AG10803 (cell line): ENCODE results near the gene DERA.

Experiments used
- DNase-seq: peaks from one replicate; pipeline ENCODE4 v3.0.0; 2010; ENCODE audit warnings: low read depth
- H3K4me3 ChIP-seq: 2 replicates; pipeline ENCODE4 v1.5.1; 2011; ENCODE audit warnings: mild to moderate bottlenecking, low read length, control low read depth
- CTCF ChIP-seq: conservative IDR thresholded peaks from 2 replicates; pipeline ENCODE4 v1.5.1; 2011; ENCODE audit warnings: mild to moderate bottlenecking, low read length, control low read depth, inconsistent platforms

Gene DERA

GRCh38 chr12:15875863-15876262 is 35.3 kb upstream of the DERA start:
- no peak overlapping the region for H3K4me3 ChIP-seq
- no peak for TF ChIP-seq CTCF
- no peak for DNase-seq

- H3K4me3 ChIP-seq, result no peak overlapping the region
- no peak for TF ChIP-seq CTCF
- no peak for DNase-seq
These were observed 31.7 kb upstream of the DERA start for GRCh38 chr12:15879413-15879812.

GRCh38 chr12:15880721-15881120 is 30.4 kb upstream of the DERA start:
- no peak overlapping the region for H3K4me3 ChIP-seq
- no peak for TF ChIP-seq CTCF
- DNase-seq, result no peak

GRCh38 chr12:15882118-15882971 is 28.8 kb upstream of the DERA start, which contains the start of gene STRAP:
TSS of gene STRAP (plus strand) at chr12:15882387. CDS start at chr12:15882708, 321 bp downstream.
- no peak for TF ChIP-seq CTCF

GRCh38 chr12:15883536-15883935 is 27.6 kb upstream of the DERA start:
- H3K4me3 ChIP-seq, result peak overlapping the region; percentile 95
- TF ChIP-seq CTCF, result no peak
- DNase-seq, result no peak

More at GRCh38 chr12:15882118-15882971, 28.8 kb upstream of the DERA start, which contains the start of gene STRAP:
- peak within 1 kb of the TSS; percentile 95 for H3K4me3 ChIP-seq
- DNase-seq, result peak; percentile 97

GRCh38 chr12:15886372-15887042 is 24.6 kb upstream of the DERA start:
- no peak overlapping the region for H3K4me3 ChIP-seq
- TF ChIP-seq CTCF, result no peak
- DNase-seq, result no peak
